Measurements from ENCODE around the gene DPYSL4.

Gene DPYSL4

GRCh38 chr10:132186488-132187429, at the start of gene DPYSL4:
DPYSL4 (plus strand) TSS chr10:132186948; CDS start chr10:132187064, 116 bp downstream.
- DNase-seq: peak; percentile 71

DNA sequence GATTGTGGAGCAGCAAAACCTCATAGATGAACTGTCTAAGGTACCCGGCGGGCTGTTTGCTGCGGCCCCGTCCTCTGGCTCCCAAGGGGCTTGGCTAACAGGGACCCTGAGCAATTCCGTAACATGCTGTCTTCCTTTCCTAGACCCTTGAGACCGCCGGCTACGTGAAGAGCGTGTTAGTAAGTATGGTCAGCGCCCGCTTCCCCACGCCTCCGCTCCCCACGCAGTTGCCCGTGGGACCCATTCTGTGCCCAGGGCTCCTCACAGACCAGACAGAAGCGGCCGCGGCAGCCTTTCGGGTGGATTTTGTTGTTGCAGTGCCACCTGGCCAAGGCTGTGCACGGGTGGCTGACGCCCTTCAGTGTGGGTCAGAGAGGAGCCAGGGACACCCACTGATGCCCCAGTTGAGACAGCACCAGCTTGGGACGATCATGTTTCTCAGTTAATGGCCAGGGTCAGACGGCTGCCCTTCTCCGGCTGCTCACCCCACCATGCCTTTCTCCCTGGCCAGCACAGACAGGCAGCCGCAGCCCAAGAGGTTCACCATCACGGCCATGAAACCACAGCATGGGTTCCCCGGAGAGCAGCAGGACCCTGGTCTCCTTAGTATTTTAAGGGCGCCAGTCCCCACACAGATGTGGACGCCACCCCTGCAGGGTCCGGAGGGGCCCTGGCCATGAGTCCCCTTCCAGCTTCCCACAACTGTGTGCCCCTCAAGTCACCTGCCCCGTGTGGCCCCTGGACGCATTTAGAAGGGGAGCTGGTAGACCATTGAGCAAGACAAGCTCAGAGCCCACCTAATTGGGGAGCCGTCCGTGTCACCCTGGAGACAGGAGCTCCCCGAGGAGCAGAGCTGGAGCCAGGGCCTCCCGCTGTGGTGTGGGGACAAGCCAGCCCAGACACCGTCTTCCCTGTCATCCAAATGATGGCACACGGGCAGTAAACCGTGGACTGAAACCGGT, 49.4 kb upstream of the DPYSL4 start:
- DNase-seq: no peak

- DNase-seq: no peak
Measured at GRCh38 chr10:132138133-132138532, 48.6 kb upstream of the DPYSL4 start.

- DNase-seq: no peak
Measured at GRCh38 chr10:132138596-132138995, 48.2 kb upstream of the DPYSL4 start.

DNA sequence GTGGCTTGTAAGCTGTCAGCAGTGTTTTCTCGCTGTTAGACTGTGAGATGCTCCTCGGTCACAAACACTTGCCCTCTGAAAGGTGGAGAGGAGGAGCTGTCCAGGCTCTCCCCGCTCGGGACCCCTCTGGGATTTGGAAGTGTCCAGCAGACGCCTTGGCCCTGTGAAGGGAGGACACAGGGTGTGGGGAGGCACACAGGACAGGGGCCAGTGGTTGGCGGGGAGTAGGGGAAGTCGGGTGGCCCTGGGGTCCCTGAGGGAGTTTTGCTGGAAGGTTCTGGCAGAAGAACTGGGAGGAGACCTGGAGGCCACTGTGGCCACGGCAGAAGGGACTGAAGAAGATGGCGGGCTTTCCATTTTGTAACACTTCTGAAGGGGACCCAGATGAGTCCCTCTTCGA, 47.2 kb upstream of the DPYSL4 start:
- DNase-seq: no peak

- DNase-seq: no peak
Measured at GRCh38 chr10:132140167-132140925, 46.4 kb upstream of the DPYSL4 start.

DNA sequence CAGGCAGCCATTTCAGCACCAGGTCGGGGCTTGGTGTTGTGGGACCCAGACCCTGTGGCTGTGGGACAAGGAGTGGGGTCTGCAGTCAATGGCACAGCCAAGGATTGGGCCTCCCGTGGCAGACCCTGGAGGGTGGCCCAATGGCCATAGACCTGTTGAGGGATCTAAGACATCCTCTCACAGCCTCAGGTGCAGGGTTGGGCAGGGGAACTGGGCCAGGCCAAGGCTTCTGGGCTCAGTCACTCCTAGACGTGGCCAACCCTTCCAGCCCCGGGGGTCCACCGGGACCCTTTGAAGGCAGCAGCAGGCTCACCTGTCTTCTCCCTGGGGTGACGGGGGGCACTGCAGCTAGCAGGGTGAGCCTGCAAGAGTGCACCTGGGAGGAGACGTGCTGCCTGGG, 45.7 kb upstream of the DPYSL4 start:
- no peak for DNase-seq

GRCh38 chr10:132141526-132142395, 45.0 kb upstream of the DPYSL4 start:
- no peak for DNase-seq

DNA sequence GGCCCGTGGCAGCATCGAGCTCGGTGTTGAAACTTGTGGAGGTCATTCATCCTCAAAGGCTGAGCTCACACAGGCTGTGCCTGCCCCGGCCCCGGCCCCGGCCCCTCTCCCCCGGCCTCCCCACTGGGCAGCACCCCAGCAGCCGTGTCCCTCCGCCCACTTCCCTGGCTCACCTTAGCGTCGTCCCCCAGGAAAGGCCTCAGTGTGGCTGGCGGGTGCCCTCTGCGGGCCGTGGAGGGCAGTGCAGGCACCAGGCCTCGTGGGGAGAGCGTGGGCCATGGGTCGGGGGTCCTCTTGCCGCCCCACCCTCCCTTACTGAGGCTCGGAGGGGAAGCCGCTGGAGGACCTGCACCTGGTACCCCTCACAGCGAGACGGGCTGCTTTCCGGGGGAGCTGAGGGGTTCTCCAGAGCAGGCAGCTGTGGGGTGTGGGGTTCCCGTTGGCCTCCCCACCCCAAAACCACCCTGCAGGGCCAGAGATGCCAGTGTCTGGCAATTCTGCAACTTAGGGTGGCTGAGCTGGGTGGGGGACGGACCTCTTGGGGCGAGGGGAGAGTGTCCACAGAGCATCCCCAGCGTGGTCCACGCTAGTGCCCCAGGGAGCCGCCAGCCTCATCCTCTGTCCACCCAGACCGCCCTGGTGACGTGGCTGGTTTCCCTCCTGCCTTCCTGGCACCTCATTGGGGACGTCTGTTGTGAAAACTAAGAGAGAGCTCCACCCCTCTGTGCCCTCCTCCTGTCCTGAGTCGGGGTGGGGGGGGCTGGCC, 44.2 kb upstream of the DPYSL4 start:
- peak; percentile 60 for DNase-seq

- DNase-seq: no peak
Measured at GRCh38 chr10:132143162-132143561, 43.6 kb upstream of the DPYSL4 start.

DNA sequence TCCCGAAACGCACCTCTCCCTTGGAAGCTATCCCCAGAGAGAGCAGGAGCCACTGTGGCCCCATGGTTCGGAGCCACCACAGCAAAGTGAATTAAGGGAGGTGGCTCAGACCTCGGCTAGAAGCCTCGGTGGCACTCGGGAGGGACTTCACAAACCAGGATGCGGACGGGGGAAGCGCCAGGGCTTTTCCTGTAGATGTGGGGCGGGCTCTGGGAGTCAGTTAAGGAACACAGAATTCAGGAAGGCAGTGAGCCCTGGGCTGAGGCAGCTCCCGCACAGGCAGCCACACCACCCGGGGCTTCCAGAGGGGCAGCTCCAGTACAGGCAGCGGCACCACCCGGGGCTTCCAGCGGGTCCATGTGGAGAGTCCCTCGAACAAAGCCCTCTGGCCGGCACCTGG, 42.7 kb upstream of the DPYSL4 start:
- no peak for DNase-seq

- no peak for DNase-seq
Measured at GRCh38 chr10:132145002-132145401, 41.7 kb upstream of the DPYSL4 start.

- no peak for DNase-seq
Measured at GRCh38 chr10:132145521-132146185, 41.1 kb upstream of the DPYSL4 start.

GRCh38 chr10:132146271-132146671, 40.5 kb upstream of the DPYSL4 start:
- DNase-seq: no peak

DNA sequence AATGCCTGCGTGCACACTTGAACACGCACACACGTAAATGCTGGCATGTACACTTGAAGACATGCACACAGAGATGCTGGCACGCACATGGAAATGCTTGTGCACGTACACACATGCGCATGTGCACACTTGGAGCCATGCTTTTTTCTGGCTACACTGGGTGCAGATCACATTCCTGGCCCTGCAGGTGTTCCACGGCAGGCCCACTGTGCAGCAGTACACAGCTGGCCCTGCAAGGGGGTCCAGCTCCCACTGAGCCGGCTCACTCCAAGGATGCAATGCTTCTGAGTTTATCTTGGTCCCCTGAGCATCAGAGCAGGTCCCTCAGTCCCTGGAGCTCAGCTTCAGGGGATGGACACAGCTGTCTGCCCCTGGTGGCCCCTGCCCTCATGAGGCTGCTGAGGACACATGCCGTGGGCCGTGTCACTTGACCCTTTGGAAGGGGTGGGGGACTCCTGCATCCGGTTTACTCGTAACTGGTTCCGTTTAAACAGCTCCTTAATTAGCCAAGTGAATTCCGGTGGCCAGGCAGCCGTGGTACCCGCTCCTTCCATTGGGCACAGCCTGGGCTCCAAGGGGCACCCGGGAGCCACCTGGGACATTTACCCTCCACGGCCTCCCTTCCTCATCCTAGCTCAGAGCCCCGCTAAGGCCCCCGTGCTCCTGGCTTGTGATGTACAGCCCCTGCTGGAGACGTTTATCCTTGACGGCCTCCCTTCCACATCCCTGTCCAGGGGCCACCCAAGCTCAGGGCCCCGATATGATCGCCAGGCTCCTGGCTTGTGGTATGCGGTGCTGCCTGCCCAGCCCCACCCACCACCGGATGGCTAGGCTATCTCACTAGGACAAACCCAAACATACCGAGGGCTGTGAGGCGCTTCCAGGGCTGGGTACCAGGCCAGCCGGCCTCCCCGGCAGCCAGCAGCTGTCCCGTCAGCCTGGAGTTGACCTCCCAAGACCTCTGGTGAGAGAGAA, 39.5 kb upstream of the DPYSL4 start:
- DNase-seq: no peak

- no peak for DNase-seq
Measured at GRCh38 chr10:132148261-132149251, 38.2 kb upstream of the DPYSL4 start.

DNA sequence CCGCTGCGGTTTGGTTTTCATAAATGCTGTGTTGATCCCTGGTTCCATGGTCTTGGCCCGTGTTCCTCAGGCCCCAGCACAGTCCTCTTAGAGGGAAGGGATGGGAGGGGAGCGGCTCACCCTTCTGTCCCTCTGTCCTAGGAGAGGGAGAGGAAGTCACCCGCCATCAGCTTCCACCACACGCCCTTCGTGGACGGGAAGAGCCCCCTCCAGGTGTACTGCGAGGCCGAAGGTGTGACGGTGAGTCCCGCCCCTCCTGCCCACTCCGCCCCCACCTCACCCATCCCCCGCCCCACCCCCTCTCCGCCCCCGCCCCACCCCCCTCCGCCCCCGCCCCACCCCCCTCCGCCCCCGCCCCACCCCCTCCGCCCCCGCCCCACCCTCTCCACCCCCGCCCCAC, 37.5 kb upstream of the DPYSL4 start:
- DNase-seq: no peak

DNA sequence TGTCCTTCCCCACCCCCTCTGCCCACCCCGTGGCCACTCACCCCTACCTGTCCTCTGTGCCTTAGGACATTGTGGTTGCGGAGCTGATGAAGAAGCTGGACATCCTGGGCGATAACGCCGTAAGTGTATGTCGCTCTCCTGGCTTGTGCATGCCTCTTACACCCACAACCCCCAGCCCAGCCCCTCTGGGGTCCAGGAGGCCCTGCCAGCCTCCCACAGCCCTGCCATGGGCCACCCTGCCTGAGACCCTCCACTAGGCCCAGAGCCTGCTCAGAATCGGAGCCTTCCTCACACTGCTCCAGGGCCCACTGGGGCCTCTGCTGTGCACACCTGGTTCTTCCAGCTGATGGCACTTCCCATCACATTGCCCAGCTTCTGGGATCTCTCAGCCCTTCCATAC, 36.8 kb upstream of the DPYSL4 start:
- DNase-seq: no peak
